Measurements from ENCODE around the gene ITPK1. TPM values are rescaled to one million over a fixed set of nuclear protein-coding genes. Genes with fewer than 3 reads are reported as not detected.
A peak's percentile ranks its signal among the peaks of the same experiment; 100 is the strongest.

Gene ITPK1
- total and polyA plus RNA-seq, 10 of the 15 experiments (the other 5 are each of a cell fraction or from before 2014, with no cell fraction given): 1.3 to 73.2 (median 27.0) TPM

DNA sequence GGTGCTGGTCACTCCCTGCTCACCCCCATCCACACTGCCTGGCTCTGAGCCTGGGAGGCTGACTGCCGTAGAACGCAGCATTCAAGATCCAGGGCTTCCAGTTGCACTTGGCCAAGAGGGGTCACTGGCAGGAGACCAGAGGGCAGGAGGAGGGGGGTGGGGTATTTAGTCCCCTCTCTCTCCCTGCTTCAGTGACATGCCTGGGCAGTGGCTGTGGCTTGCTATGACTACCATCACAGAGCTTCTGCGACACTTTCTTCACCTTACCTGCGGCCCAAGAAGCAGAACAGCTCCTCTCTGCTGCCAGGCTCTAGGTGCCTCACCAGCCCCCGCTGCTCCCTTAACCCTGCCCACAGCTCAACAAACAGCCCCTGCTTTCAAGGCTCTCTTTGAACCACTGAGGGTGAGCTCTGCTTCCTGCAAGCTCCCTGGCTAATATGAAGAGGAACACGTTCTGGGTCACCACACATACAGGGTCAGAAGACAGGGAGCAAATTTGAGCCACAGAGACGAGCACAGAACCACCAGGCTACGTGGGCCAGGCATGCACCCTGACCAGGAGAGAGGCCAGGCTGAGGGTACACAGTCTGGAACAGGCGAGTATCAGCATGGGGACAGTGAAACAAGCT lies 55.7 kb downstream of the ITPK1 start (continued):
- TF ChIP-seq, protein P1, sequence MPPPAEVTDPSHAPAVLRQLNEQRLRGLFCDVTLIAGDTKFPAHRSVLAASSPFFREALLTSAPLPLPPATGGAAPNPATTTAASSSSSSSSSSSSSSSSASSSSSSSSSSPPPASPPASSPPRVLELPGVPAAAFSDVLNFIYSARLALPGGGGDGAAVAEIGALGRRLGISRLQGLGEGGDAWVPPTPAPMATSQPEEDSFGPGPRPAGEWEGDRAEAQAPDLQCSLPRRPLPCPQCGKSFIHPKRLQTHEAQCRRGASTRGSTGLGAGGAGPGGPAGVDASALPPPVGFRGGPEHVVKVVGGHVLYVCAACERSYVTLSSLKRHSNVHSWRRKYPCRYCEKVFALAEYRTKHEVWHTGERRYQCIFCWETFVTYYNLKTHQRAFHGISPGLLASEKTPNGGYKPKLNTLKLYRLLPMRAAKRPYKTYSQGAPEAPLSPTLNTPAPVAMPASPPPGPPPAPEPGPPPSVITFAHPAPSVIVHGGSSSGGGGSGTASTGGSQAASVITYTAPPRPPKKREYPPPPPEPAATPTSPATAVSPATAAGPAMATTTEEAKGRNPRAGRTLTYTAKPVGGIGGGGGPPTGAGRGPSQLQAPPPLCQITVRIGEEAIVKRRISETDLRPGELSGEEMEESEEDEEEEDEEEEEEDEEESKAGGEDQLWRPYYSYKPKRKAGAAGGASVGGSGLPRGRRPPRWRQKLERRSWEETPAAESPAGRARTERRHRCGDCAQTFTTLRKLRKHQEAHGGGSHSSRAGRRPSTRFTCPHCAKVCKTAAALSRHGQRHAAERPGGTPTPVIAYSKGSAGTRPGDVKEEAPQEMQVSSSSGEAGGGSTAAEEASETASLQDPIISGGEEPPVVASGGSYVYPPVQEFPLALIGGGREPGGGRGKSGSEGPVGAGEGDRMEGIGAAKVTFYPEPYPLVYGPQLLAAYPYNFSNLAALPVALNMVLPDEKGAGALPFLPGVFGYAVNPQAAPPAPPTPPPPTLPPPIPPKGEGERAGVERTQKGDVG (CRISPR knock-in tag; IDR thresholded peaks at IDR 0.05): no peak
- TF ChIP-seq, protein P2, sequence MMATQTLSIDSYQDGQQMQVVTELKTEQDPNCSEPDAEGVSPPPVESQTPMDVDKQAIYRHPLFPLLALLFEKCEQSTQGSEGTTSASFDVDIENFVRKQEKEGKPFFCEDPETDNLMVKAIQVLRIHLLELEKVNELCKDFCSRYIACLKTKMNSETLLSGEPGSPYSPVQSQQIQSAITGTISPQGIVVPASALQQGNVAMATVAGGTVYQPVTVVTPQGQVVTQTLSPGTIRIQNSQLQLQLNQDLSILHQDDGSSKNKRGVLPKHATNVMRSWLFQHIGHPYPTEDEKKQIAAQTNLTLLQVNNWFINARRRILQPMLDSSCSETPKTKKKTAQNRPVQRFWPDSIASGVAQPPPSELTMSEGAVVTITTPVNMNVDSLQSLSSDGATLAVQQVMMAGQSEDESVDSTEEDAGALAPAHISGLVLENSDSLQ (IDR thresholded peaks at IDR 0.05): no peak
- TF ChIP-seq SRF (IDR thresholded peaks at IDR 0.05; ENCODE audit: low read depth in 2 of 2, low read length in 2 of 2) (no peak), FOXM1 (IDR thresholded peaks at IDR 0.05; ENCODE audit: low read depth, low read length) (no peak), ZNF274 (IDR thresholded peaks at IDR 0.05; ENCODE audit: insufficient read depth, insufficient read length) (no peak), SMAD1 (IDR thresholded peaks at IDR 0.05; ENCODE audit: low read depth, partially characterized antibody) (no peak), KLF5 (IDR thresholded peaks at IDR 0.05; ENCODE audit: partially characterized antibody) (no peak), BCL11A (IDR thresholded peaks at IDR 0.05; ENCODE audit: low read depth, low read length) (no peak), NBN (IDR thresholded peaks at IDR 0.05) (0 out of 2 replicates have a peak, but pooled peaks have one; percentile 29)
- TF ChIP-seq, protein P3, sequence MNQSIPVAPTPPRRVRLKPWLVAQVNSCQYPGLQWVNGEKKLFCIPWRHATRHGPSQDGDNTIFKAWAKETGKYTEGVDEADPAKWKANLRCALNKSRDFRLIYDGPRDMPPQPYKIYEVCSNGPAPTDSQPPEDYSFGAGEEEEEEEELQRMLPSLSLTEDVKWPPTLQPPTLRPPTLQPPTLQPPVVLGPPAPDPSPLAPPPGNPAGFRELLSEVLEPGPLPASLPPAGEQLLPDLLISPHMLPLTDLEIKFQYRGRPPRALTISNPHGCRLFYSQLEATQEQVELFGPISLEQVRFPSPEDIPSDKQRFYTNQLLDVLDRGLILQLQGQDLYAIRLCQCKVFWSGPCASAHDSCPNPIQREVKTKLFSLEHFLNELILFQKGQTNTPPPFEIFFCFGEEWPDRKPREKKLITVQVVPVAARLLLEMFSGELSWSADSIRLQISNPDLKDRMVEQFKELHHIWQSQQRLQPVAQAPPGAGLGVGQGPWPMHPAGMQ (IDR thresholded peaks at IDR 0.05; ENCODE audit: borderline replicate concordance): no peak
- TF ChIP-seq, protein P4, sequence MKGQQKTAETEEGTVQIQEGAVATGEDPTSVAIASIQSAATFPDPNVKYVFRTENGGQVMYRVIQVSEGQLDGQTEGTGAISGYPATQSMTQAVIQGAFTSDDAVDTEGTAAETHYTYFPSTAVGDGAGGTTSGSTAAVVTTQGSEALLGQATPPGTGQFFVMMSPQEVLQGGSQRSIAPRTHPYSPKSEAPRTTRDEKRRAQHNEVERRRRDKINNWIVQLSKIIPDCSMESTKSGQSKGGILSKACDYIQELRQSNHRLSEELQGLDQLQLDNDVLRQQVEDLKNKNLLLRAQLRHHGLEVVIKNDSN (IDR thresholded peaks at IDR 0.05; ENCODE audit: borderline replicate concordance, extremely low read length, insufficient read depth, low read depth, low read length): no peak
- TF ChIP-seq, protein P5, sequence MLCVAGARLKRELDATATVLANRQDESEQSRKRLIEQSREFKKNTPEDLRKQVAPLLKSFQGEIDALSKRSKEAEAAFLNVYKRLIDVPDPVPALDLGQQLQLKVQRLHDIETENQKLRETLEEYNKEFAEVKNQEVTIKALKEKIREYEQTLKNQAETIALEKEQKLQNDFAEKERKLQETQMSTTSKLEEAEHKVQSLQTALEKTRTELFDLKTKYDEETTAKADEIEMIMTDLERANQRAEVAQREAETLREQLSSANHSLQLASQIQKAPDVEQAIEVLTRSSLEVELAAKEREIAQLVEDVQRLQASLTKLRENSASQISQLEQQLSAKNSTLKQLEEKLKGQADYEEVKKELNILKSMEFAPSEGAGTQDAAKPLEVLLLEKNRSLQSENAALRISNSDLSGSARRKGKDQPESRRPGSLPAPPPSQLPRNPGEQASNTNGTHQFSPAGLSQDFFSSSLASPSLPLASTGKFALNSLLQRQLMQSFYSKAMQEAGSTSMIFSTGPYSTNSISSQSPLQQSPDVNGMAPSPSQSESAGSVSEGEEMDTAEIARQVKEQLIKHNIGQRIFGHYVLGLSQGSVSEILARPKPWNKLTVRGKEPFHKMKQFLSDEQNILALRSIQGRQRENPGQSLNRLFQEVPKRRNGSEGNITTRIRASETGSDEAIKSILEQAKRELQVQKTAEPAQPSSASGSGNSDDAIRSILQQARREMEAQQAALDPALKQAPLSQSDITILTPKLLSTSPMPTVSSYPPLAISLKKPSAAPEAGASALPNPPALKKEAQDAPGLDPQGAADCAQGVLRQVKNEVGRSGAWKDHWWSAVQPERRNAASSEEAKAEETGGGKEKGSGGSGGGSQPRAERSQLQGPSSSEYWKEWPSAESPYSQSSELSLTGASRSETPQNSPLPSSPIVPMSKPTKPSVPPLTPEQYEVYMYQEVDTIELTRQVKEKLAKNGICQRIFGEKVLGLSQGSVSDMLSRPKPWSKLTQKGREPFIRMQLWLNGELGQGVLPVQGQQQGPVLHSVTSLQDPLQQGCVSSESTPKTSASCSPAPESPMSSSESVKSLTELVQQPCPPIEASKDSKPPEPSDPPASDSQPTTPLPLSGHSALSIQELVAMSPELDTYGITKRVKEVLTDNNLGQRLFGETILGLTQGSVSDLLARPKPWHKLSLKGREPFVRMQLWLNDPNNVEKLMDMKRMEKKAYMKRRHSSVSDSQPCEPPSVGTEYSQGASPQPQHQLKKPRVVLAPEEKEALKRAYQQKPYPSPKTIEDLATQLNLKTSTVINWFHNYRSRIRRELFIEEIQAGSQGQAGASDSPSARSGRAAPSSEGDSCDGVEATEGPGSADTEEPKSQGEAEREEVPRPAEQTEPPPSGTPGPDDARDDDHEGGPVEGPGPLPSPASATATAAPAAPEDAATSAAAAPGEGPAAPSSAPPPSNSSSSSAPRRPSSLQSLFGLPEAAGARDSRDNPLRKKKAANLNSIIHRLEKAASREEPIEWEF (IDR thresholded peaks at IDR 0.05; ENCODE audit: insufficient replicate concordance, low read depth, low read length): no peak
- TF ChIP-seq, protein P6, sequence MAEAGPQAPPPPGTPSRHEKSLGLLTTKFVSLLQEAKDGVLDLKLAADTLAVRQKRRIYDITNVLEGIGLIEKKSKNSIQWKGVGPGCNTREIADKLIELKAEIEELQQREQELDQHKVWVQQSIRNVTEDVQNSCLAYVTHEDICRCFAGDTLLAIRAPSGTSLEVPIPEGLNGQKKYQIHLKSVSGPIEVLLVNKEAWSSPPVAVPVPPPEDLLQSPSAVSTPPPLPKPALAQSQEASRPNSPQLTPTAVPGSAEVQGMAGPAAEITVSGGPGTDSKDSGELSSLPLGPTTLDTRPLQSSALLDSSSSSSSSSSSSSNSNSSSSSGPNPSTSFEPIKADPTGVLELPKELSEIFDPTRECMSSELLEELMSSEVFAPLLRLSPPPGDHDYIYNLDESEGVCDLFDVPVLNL (IDR thresholded peaks at IDR 0.05; ENCODE audit: low read depth, low read length): no peak
- TF ChIP-seq, protein P7, sequence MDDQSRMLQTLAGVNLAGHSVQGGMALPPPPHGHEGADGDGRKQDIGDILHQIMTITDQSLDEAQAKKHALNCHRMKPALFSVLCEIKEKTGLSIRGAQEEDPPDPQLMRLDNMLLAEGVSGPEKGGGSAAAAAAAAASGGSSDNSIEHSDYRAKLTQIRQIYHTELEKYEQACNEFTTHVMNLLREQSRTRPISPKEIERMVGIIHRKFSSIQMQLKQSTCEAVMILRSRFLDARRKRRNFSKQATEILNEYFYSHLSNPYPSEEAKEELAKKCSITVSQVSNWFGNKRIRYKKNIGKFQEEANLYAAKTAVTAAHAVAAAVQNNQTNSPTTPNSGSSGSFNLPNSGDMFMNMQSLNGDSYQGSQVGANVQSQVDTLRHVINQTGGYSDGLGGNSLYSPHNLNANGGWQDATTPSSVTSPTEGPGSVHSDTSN (IDR thresholded peaks at IDR 0.05; ENCODE audit: insufficient replicate concordance, low read depth, low read length): no peak

Data from GM12878 (cell line).